Body of pancreas (tissue), 4 donors: ENCODE results near the gene CAND1. TPM values are rescaled to one million over a fixed set of nuclear protein-coding genes. Genes with fewer than 3 reads are reported as not detected.

Experiments
- ATAC-seq: fragments of 150-250 bp; one replicate; pipeline ENCODE4 v1.9.1; 2016
- DNase-seq, 4 donors: peaks; one replicate each; pipeline ENCODE4 v3.0.0-alpha.2; 2019
- H3K27ac ChIP-seq, 4 donors: fragments of 200-600 bp; sonication (generic); 1 replicate in 3 of 4; 2 replicates in 1 of 4; pipeline versions ENCODE4 v1.5.1 to v1.6.1; 2016 to 2019; ENCODE audit warnings: mild to moderate bottlenecking in 1 of 4, mixed read lengths in 1 of 4, moderate library complexity in 1 of 4
- H3K27me3 ChIP-seq, 2 donors: fragments of 200-600 bp; sonication (generic); one replicate each; pipeline ENCODE4 v1.6.0; 2016; ENCODE audit warnings: mild to moderate bottlenecking in 1 of 2
- H3K36me3 ChIP-seq, 2 donors: fragments of 200-600 bp; sonication (generic); replicated peaks in 1 of 2; 2 replicates each; pipeline ENCODE4 v1.5.1; 2016; ENCODE audit warnings: low read depth in 2 of 2; ENCODE audit not compliant: insufficient read depth in 1 of 2
- H3K4me1 ChIP-seq: fragments of 200-600 bp; sonication (generic); one replicate; pipeline ENCODE4 v1.6.0; 2016
- H3K4me3 ChIP-seq, 2 donors: fragments of 200-600 bp; sonication (generic); 1 replicate in 1 of 2; 2 replicates in 1 of 2; pipeline ENCODE4 v1.5.1; 2016 to 2019
- H3K9me3 ChIP-seq, 3 donors: fragments of 200-600 bp; sonication (generic); 1 replicate in 2 of 3; 2 replicates in 1 of 3; pipeline ENCODE4 v1.5.1; 2016
- CTCF ChIP-seq, 7 experiments: fragments of 450-650 bp in 4 of 7; fragments of 200-600 bp in 3 of 7; sonication (generic) in 3 of 7; IDR thresholded peaks; one replicate each; pipeline ENCODE4 v1.5.1; 2016 to 2019; ENCODE audit warnings: antibody characterized with exemption in 7 of 7
- POLR2A ChIP-seq, 3 donors: fragments of 450-650 bp; IDR thresholded peaks; one replicate each; pipeline ENCODE4 v1.6.1; 2016; ENCODE audit warnings: antibody characterized with exemption in 3 of 3, mild to moderate bottlenecking in 2 of 3
- WGBS, 2 donors: methylation state at CpG; one replicate each; pipeline ENCODE4 v1.1.5; 2017; 5-methylcytosine and 5-hydroxymethylcytosine counted together
- intact Hi-C: fragments of 100-400 bp; cut with DNase I; formaldehyde crosslinking; loops from one replicate; pipeline ENCODE4 v1.15.1; 2023
- total RNA-seq, 2 donors: library from RNA; depleted of rRNA; stranded (reverse); fragments of >200 nt; gene quantifications; one replicate each; pipeline ENCODE4 v1.1.0, GENCODE V29; 2016

The CAND1 gene
- total RNA-seq, 2 donors from 2014 or later = 42.8 to 48.8 TPM

GRCh38 chr12:67299526-67299925 lies 30.4 kb downstream of the CAND1 start:
- TF ChIP-seq POLR2A (IDR thresholded peaks at IDR 0.05) (no peak), CTCF (IDR thresholded peaks at IDR 0.05) (no peak)
- H3K27me3 ChIP-seq = no peaks in the 10 kb centered on the region
- DNase-seq (no peak), ATAC-seq (no peak)
- 18 to 24% methylated on average over 2 of the region's 2 CpGs for WGBS, 2 donors
- H3K36me3 ChIP-seq = peaks cover 4 to 8% of the 10 kb centered on the region in 2 donors
- intact Hi-C loops = no loop called here
- no peak overlapping the region for H3K4me3 ChIP-seq
- no peak overlapping the region for H3K27ac ChIP-seq
- H3K4me1 ChIP-seq = peaks cover 25% of the 10 kb centered on the region
- no peaks in the 10 kb centered on the region for H3K9me3 ChIP-seq

GRCh38 chr12:67299926-67300325 lies 30.8 kb downstream of the CAND1 start:
- Histone ChIP-seq H3K4me1 (peaks cover 25% of the 10 kb centered on the region), H3K27ac (no peak overlapping the region), H3K27me3 (no peaks in the 10 kb centered on the region), H3K9me3 (no peaks in the 10 kb centered on the region), H3K4me3 (no peak overlapping the region), H3K36me3 (peaks cover 4 to 8% of the 10 kb centered on the region in 2 donors)
- DNase-seq (no peak), ATAC-seq (no peak)
- TF ChIP-seq CTCF (IDR thresholded peaks at IDR 0.05) (no peak), POLR2A (IDR thresholded peaks at IDR 0.05) (no peak)
- intact Hi-C loops = no loop called here
- WGBS, 2 donors = 36 to 41% methylated on average over 4 of the region's 4 CpGs

GRCh38 chr12:67302162-67302561 lies 33.0 kb downstream of the CAND1 start:
- intact Hi-C loops = no loop called here
- no peak overlapping the region for H3K27ac ChIP-seq
- no peaks in the 10 kb centered on the region for H3K9me3 ChIP-seq
- peaks cover 4 to 16% of the 10 kb centered on the region in 2 donors for H3K36me3 ChIP-seq
- no peak overlapping the region for H3K4me3 ChIP-seq
- no peak for TF ChIP-seq CTCF (IDR thresholded peaks at IDR 0.05)
- TF ChIP-seq POLR2A (IDR thresholded peaks at IDR 0.05) = no peak
- no peaks in the 10 kb centered on the region for H3K27me3 ChIP-seq
- no peak for DNase-seq
- 95 to 98% methylated on average over 7 of the region's 7 CpGs for WGBS, 2 donors
- H3K4me1 ChIP-seq = peaks cover 25% of the 10 kb centered on the region
- no peak for ATAC-seq

- no peaks in the 10 kb centered on the region for H3K9me3 ChIP-seq
- no peak overlapping the region for H3K4me3 ChIP-seq
- 70 to 92% methylated on average over 1 of the region's 1 CpG for WGBS, 2 donors
- no peaks in the 10 kb centered on the region for H3K4me1 ChIP-seq
- peaks cover 4 to 18% of the 10 kb centered on the region in 2 donors for H3K36me3 ChIP-seq
- H3K27me3 ChIP-seq = no peaks in the 10 kb centered on the region
- ATAC-seq (no peak), DNase-seq (no peak)
- TF ChIP-seq POLR2A (IDR thresholded peaks at IDR 0.05) (no peak), CTCF (IDR thresholded peaks at IDR 0.05) (no peak)
- H3K27ac ChIP-seq = no peak overlapping the region
- intact Hi-C loops = no loop called here
Measured at GRCh38 chr12:67305544-67305943, 36.4 kb downstream of the CAND1 start.

GRCh38 chr12:67306712-67307111 lies 37.6 kb downstream of the CAND1 start:
- WGBS, 2 donors = 95 to 100% methylated on average over 2 of the region's 2 CpGs
- intact Hi-C loops = no loop called here
- no peaks in the 10 kb centered on the region for H3K9me3 ChIP-seq
- no peak overlapping the region for H3K4me3 ChIP-seq
- DNase-seq (no peak), ATAC-seq (no peak)
- no peaks in the 10 kb centered on the region for H3K4me1 ChIP-seq
- H3K27me3 ChIP-seq = no peaks in the 10 kb centered on the region
- TF ChIP-seq CTCF (IDR thresholded peaks at IDR 0.05) = no peak
- peaks cover 4 to 18% of the 10 kb centered on the region in 2 donors for H3K36me3 ChIP-seq
- H3K27ac ChIP-seq = no peak overlapping the region
